GM12801 (cell line): ENCODE data around the gene CCK.

Experiments used
- CTCF ChIP-seq: IDR thresholded peaks from one replicate; pipeline ENCODE4 v1.5.1; 2011; ENCODE audit warnings: control low read depth; ENCODE audit not compliant: insufficient read length; ENCODE audit errors: extremely low read depth

CCK gene

GRCh38 chr3:42224658-42225421, 41.1 kb downstream of the CCK start:
- no peak for TF ChIP-seq CTCF

GRCh38 chr3:42224178-42224577, 41.8 kb downstream of the CCK start:
- TF ChIP-seq CTCF: no peak

- TF ChIP-seq CTCF: no peak
Observed at GRCh38 chr3:42222942-42223693, 42.9 kb downstream of the CCK start.

GRCh38 chr3:42220436-42221121, 45.4 kb downstream of the CCK start:
- TF ChIP-seq CTCF: no peak

GRCh38 chr3:42216931-42217333, 49.1 kb downstream of the CCK start:
- no peak for TF ChIP-seq CTCF

GRCh38 chr3:42216302-42216701, 49.7 kb downstream of the CCK start:
- TF ChIP-seq CTCF: no peak

- TF ChIP-seq CTCF: no peak
Observed at GRCh38 chr3:42214565-42215283, 51.3 kb downstream of the CCK start.
